ENCODE measurements around the gene TTC39B.

TTC39B gene

DNA sequence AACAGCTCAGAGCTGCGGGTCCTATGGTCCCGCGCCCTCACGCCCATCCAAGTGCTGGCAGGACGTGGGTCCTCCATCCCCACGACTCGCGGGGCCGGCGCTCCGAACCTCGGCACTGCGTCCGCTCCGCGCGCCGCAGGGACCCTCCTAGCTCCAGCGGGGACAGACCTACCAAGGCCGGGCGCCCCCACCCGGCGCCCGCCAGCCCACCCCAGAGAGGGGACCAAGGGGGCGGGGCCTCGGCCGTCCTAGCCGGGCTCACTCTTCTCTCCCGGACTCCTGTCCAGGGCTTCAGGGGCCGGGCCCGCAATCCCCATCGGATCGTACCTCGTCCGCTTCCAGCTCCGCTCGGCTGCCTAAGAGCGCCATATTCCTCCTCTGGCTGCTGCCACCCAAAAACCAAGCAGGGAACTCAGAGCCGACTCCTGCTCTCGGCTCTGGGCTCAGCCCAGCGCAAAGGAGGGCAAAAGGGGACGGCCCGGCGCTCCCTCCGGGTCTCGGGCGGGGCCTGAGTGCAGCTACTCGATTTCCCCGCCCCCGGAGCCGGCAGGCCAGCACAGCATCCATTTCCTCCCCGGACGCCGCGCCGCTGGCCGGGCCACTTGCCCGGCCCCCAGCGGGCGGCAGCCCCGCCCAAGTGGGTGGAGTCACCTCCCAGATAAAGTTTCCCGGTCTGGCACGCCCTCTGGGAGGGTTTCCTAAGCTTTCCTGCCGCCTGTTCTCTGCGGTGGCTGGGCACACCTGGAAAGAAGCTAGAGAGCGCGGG lies at the start of gene TTC39B:
Gene TTC39B, minus strand, starts transcription at position 460 of the 766 bp plus-strand sequence. Its CDS starts 91 bp downstream, at position 369.
- POLR2A ChIA-PET (ENCODE audit: low non-redundant PET): no interaction called here
- TF ChIP-seq, protein P1, sequence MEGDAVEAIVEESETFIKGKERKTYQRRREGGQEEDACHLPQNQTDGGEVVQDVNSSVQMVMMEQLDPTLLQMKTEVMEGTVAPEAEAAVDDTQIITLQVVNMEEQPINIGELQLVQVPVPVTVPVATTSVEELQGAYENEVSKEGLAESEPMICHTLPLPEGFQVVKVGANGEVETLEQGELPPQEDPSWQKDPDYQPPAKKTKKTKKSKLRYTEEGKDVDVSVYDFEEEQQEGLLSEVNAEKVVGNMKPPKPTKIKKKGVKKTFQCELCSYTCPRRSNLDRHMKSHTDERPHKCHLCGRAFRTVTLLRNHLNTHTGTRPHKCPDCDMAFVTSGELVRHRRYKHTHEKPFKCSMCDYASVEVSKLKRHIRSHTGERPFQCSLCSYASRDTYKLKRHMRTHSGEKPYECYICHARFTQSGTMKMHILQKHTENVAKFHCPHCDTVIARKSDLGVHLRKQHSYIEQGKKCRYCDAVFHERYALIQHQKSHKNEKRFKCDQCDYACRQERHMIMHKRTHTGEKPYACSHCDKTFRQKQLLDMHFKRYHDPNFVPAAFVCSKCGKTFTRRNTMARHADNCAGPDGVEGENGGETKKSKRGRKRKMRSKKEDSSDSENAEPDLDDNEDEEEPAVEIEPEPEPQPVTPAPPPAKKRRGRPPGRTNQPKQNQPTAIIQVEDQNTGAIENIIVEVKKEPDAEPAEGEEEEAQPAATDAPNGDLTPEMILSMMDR (conservative IDR thresholded peaks at IDR 0.05; ENCODE audit: low read depth): no peak
- peak within 1 kb of the TSS; percentile 88 for H3K27ac ChIP-seq
- peak; percentile 93 for DNase-seq (ENCODE audit: low spot score)
- CTCF ChIA-PET: interaction anchor here (0.6 kb wide), 1 partner anchor 26 kb away, joined by 4 read pairs; no protein-coding TSS in a partner anchor

DNA sequence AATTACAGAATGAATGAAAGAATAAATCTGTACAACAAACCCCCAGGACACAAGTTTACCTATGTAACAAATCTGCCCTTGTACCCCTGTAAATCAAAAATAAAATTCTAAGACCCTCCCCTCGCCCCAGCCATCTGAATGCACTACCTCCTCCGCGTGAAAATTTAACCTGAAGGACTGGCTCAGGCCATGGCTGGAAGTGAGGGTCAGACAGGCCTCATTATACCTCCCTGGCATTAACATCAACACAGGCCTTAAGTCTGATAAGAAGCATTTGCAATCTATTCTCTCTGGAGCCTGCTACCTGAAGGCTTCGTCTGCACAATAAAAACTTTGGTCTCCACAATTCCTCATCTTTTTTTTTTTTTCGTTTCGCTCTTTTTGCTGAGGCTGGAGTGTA lies 48.7 kb upstream of the TTC39B start:
- TF ChIP-seq, protein P1 (conservative IDR thresholded peaks at IDR 0.05; ENCODE audit: low read depth): no peak
- POLR2A ChIA-PET (ENCODE audit: low non-redundant PET): no interaction called here
- CTCF ChIA-PET: no interaction called here
- H3K27ac ChIP-seq: no peak overlapping the region
- no peak for DNase-seq (ENCODE audit: low spot score)

DNA sequence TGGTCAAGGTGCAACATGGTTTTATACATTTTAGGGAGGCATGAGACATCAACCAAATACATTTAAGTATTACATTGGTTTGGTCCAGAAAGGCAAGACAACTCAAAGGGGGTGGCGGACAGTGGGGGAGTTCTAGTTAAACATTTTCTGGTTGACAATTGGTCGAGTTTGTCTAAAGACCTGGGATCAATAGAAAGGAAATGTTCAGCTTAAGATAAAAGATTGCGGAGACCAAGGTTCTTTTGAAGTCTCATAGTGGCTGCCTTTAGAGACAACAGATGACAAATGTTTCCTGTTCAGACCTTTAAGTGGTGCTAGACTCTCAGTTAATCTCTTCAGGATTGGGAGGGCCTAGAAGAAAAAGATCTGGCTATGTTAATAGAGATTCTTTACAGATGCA lies 47.7 kb upstream of the TTC39B start:
- no peak overlapping the region for H3K27ac ChIP-seq
- TF ChIP-seq, protein P1 (conservative IDR thresholded peaks at IDR 0.05; ENCODE audit: low read depth): no peak
- ChIA-PET CTCF (interaction anchor here (0.6 kb wide), 1 partner anchor 20 kb away, joined by 4 read pairs; no protein-coding TSS in a partner anchor), POLR2A (ENCODE audit: low non-redundant PET) (no interaction called here)
- DNase-seq (ENCODE audit: low spot score): no peak

DNA sequence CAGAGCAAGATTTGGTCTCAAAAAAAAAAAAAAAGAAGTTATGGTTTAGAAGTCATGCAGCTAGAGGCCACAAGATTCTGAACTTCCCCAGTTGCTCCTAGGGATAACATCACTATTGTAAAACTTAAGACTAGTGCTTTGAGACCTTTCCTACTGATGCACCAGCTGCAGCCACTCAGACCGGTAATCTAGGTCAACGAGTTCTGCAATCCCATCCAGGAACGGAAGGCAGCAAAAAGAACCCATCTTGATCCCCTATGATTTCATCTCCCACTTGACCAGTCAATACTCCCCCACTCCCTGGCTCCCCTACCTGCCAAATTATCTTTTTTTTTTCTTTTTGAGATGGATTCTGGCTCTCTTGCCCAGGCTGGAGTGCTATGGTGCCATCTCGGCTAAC lies 46.9 kb upstream of the TTC39B start:
- POLR2A ChIA-PET (ENCODE audit: low non-redundant PET): no interaction called here
- H3K27ac ChIP-seq: no peak overlapping the region
- CTCF ChIA-PET: interaction anchor here (0.6 kb wide), 1 partner anchor 94 kb away, joined by 3 read pairs; no protein-coding TSS in a partner anchor
- DNase-seq (ENCODE audit: low spot score): no peak
- TF ChIP-seq, protein P1 (conservative IDR thresholded peaks at IDR 0.05; ENCODE audit: low read depth): no peak

DNA sequence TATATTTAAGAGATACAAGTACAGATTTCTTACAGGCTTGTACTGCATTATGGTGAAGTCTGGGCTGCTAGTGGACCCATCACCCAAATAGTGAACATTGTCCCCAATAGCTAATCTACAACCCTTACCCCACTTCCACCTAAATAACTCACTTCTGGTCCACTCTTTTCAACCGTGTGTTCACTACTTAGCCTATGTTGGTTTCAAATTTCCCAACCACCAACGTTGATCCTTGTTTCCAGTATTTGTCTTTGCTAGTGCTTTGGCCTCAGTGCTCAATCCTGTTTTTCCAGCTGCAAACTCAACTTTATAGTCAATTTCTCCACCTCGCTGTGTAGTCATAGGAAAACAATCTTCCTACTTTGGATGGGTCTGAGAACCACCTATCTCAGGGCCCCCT lies 45.3 kb upstream of the TTC39B start:
- no peak overlapping the region for H3K27ac ChIP-seq
- ChIA-PET POLR2A (ENCODE audit: low non-redundant PET) (no interaction called here), CTCF (no interaction called here)
- TF ChIP-seq, protein P1 (conservative IDR thresholded peaks at IDR 0.05; ENCODE audit: low read depth): no peak
- no peak for DNase-seq (ENCODE audit: low spot score)

DNA sequence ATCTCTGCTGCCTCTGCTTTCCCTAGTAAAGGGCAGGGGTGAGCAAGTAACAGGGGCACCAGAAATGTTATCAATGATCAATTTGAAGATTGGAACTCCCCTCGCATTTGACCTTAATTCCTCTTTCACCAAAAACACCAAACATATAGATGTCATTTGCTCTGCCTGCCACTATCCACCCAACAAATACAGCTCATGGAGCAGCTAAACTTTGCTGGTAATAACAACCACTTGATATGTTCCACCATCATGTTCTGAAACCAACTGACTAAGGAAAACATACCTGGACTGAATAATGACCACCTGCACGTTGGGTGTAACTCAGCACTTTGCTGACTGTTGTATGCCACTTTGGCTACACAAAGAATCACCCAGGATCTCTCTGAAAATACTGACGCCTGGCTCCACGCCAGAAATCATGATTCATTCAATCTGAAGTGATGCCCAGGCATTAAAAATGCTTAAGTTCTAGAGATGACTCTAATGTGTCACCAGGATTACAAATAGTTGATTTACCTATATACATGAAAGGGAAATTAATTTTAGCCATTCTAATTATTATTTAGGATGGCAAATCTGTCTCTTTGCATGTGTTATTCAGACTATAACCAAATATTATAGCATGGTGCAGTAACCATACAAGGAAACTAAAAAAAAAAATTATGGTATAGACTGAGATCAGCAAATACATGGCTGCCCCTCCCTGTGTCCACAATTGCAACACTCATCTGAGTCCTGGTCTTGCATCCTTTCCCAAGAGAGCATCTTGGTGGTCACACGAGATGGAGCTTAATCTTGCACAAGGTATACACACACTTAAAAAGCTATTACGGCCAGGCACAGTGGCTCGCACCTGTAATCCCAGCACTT lies 43.1 kb upstream of the TTC39B start:
- TF ChIP-seq, protein P1 (conservative IDR thresholded peaks at IDR 0.05; ENCODE audit: low read depth): no peak
- ChIA-PET POLR2A (ENCODE audit: low non-redundant PET) (no interaction called here), CTCF (no interaction called here)
- no peak overlapping the region for H3K27ac ChIP-seq
- peak; percentile 60 for DNase-seq (ENCODE audit: low spot score)

All from RWPE1 (cell line).